B cell (primary cell): ENCODE data around the gene EFNB3. TPM values are rescaled to one million over a fixed set of nuclear protein-coding genes. Genes with fewer than 3 reads are reported as not detected.

ENCODE experiments used
- ATAC-seq: fragments of 200-7000 bp; cut with Tn5 transposase; one replicate; pipeline ENCODE4 v1.10.0; 2021; ENCODE audit warnings: low read depth, mild to moderate bottlenecking, moderate number of reproducible peaks, moderate library complexity
- CTCF ChIA-PET: fragments of 350-600 bp; sonication (Branson Sonifier 250); formaldehyde crosslinking; loops from one replicate; lab custom pipeline; 2021; ENCODE audit warnings: antibody characterized with exemption, inconsistent platforms; lab: Charles Lee
- POLR2A ChIA-PET: fragments of 350-600 bp; sonication (Branson Sonifier 250); formaldehyde crosslinking; loops from one replicate; lab custom pipeline; 2021; ENCODE audit warnings: antibody characterized with exemption; lab: Charles Lee
- DNase-seq: peaks from one replicate; pipeline ENCODE4 v3.0.0; 2013
- H2AFZ ChIP-seq: 2 replicates; pipeline ENCODE4 v1.6.1; 2012; ENCODE audit warnings: mild to moderate bottlenecking, low read depth, low read length; ENCODE audit not compliant: insufficient read depth, poor library complexity, severe bottlenecking
- H3K27ac ChIP-seq, 2 donors: 1 replicate in 1 of 2; 2 replicates in 1 of 2; pipeline ENCODE4 v1.5.1; 2012 to 2013; ENCODE audit warnings: low read length in 2 of 2, mild to moderate bottlenecking in 2 of 2, moderate library complexity in 1 of 2
- H3K27me3 ChIP-seq, 4 experiments: fragments of 200-600 bp in 1 of 4; sonication (generic) in 1 of 4; replicated peaks in 1 of 4; 1 replicate in 2 of 4; 2 replicates in 2 of 4; pipeline versions ENCODE4 v1.6.1 to v1.7.0; 2013 to 2016; ENCODE audit warnings: low read length in 3 of 4, mild to moderate bottlenecking in 2 of 4, mixed read lengths in 1 of 4, moderate library complexity in 1 of 4; ENCODE audit not compliant: insufficient read depth in 4 of 4, control insufficient read depth in 3 of 4; ENCODE audit errors: control extremely low read depth in 1 of 4
- H3K36me3 ChIP-seq, 2 experiments: replicated peaks in 1 of 2; 1 replicate in 1 of 2; 2 replicates in 1 of 2; pipeline versions ENCODE4 v1.6.1 to v1.7.1; 2013; ENCODE audit warnings: low read length in 1 of 2; ENCODE audit not compliant: insufficient read depth in 2 of 2, control insufficient read depth in 1 of 2; ENCODE audit errors: control extremely low read depth in 1 of 2, extremely low read depth in 1 of 2
- H3K4me1 ChIP-seq, 2 donors: fragments of 200-600 bp in 1 of 2; sonication (generic) in 1 of 2; 1 replicate in 1 of 2; 2 replicates in 1 of 2; pipeline versions ENCODE4 v1.5.1 to v1.6.1; 2013 to 2017; ENCODE audit warnings: low read length in 2 of 2; ENCODE audit not compliant: control insufficient read depth in 2 of 2, insufficient read depth in 2 of 2
- H3K4me2 ChIP-seq: replicated peaks from 2 replicates; pipeline ENCODE3; 2012; ENCODE audit warnings: mild to moderate bottlenecking, low read depth, low read length; ENCODE audit not compliant: poor library complexity, severe bottlenecking
- H3K4me3 ChIP-seq, 5 experiments: fragments of 200-600 bp in 1 of 5; sonication (generic) in 1 of 5; 1 replicate in 3 of 5; 2 replicates in 2 of 5; pipeline versions ENCODE4 v1.5.1 to v1.7.0; 2011 to 2016; ENCODE audit warnings: low read length in 4 of 5, mild to moderate bottlenecking in 4 of 5, low read depth in 2 of 5, control low read depth in 1 of 5, moderate library complexity in 1 of 5; ENCODE audit not compliant: insufficient read depth in 1 of 5; ENCODE audit errors: control extremely low read depth in 1 of 5, extremely low read depth in 1 of 5
- H3K79me2 ChIP-seq: fragments of 200-600 bp; sonication (generic); one replicate; pipeline ENCODE4 v1.6.0; 2016; ENCODE audit warnings: low read length; ENCODE audit not compliant: control insufficient read depth, insufficient read depth
- H3K9ac ChIP-seq: fragments of 200-600 bp; sonication (generic); 2 replicates; pipeline ENCODE4 v1.6.1; 2017; ENCODE audit warnings: mild to moderate bottlenecking, low read length, moderate library complexity
- H3K9me3 ChIP-seq, 3 donors: one replicate each; pipeline versions ENCODE4 v1.6.1 to v1.7.1; 2013; ENCODE audit warnings: low read length in 2 of 3; ENCODE audit not compliant: control insufficient read depth in 2 of 3, insufficient read depth in 1 of 3; ENCODE audit errors: control extremely low read depth in 1 of 3
- H4K20me1 ChIP-seq: 2 replicates; pipeline ENCODE4 v1.6.0; 2012; ENCODE audit warnings: mild to moderate bottlenecking, low read length; ENCODE audit not compliant: insufficient read depth, control insufficient read depth, poor library complexity, severe bottlenecking
- H3K27ac Mint-ChIP-seq: one replicate; pipeline ENCODE4 v1.8.0; 2021; ENCODE audit warnings: mixed read lengths
- H3K27me3 Mint-ChIP-seq: one replicate; pipeline ENCODE4 v1.8.0; 2021; ENCODE audit warnings: mixed read lengths
- H3K4me1 Mint-ChIP-seq: one replicate; pipeline ENCODE4 v1.8.0; 2021; ENCODE audit warnings: mixed read lengths
- H3K4me3 Mint-ChIP-seq: one replicate; pipeline ENCODE4 v1.8.0; 2021; ENCODE audit warnings: mixed read lengths
- H3K9me3 Mint-ChIP-seq: one replicate; pipeline ENCODE4 v1.8.0; 2022; ENCODE audit warnings: mixed read lengths; ENCODE audit not compliant: insufficient read depth
- EZH2 ChIP-seq: IDR thresholded peaks from 2 replicates; pipeline ENCODE4 v1.6.1; 2012; ENCODE audit warnings: borderline replicate concordance, low read depth, mild to moderate bottlenecking, moderate library complexity, low read length; ENCODE audit not compliant: insufficient read depth, poor library complexity, severe bottlenecking
- WGBS: methylation state at CpG from one replicate; pipeline ENCODE4 v1.1.5; 2013; ENCODE audit warnings: missing lambda C conversion rate; ENCODE audit not compliant: insufficient coverage; 5-methylcytosine and 5-hydroxymethylcytosine counted together
- intact Hi-C: fragments of 100-400 bp; cut with micrococcal nuclease; formaldehyde crosslinking; loops from one replicate; pipeline ENCODE4 v1.10.0; 2022
- polyA plus RNA-seq: library from polyadenylated mRNA; depleted of rRNA; stranded (reverse); fragments of >200 nt; gene quantifications from 2 replicates; pipeline ENCODE4 v1.2.3, GENCODE V29; 2012
- total RNA-seq, 2 donors: library from RNA; stranded (reverse); fragments of 120-200 nt in 1 of 2; gene quantifications; 1 replicate in 1 of 2; 2 replicates in 1 of 2; pipeline versions ENCODE4 v1.2.3 to v1.2.4, GENCODE V29; 2013 to 2022
- TF ChIP-seq, protein P1 (sequence below): fragments of 200-600 bp; IDR thresholded peaks from one replicate; pipeline ENCODE4 v1.8.0; 2022; ENCODE audit warnings: antibody characterized with exemption, mild to moderate bottlenecking

EFNB3 gene
- total and polyA plus RNA-seq, 2 donors (not counting 1 experiment from before 2014, with no cell fraction given) = not detected

- ChIA-PET POLR2A (no interaction called here), CTCF (interaction anchor here (1.1 kb wide), 1 partner anchor 11 kb away, joined by 3 read pairs; no protein-coding TSS in a partner anchor)
- WGBS = 5% methylated on average over 46 of the region's 50 CpGs
- Mint-ChIP-seq H3K9me3 (no peaks in the 10 kb centered on the region), H3K4me3 (peak overlapping the region; percentile 33), H3K4me1 (peaks cover 21% of the 10 kb centered on the region), H3K27me3 (peaks cover 60% of the 10 kb centered on the region), H3K27ac (no peak overlapping the region)
- DNase-seq (no peak), ATAC-seq (no peak)
- H3K79me2 ChIP-seq = no peaks in the 10 kb centered on the region
- peaks cover 0 to 68% (median 19%) of the 10 kb centered on the region in 4 experiments for H3K27me3 ChIP-seq
- H3K9me3 ChIP-seq = no peaks in the 10 kb centered on the region
- peak overlapping the region; percentile 75 for H3K4me2 ChIP-seq
- intact Hi-C loops = no loop called here
- H2AFZ ChIP-seq = no peak overlapping the region
- peaks cover 24 to 28% of the 10 kb centered on the region in 2 donors for H3K4me1 ChIP-seq
- H3K27ac ChIP-seq = no peak overlapping the region
- TF ChIP-seq, protein P1, sequence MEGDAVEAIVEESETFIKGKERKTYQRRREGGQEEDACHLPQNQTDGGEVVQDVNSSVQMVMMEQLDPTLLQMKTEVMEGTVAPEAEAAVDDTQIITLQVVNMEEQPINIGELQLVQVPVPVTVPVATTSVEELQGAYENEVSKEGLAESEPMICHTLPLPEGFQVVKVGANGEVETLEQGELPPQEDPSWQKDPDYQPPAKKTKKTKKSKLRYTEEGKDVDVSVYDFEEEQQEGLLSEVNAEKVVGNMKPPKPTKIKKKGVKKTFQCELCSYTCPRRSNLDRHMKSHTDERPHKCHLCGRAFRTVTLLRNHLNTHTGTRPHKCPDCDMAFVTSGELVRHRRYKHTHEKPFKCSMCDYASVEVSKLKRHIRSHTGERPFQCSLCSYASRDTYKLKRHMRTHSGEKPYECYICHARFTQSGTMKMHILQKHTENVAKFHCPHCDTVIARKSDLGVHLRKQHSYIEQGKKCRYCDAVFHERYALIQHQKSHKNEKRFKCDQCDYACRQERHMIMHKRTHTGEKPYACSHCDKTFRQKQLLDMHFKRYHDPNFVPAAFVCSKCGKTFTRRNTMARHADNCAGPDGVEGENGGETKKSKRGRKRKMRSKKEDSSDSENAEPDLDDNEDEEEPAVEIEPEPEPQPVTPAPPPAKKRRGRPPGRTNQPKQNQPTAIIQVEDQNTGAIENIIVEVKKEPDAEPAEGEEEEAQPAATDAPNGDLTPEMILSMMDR = no peak
- TF ChIP-seq EZH2 = peak; percentile 14
- peak overlapping the region in 1 of 5 experiments; percentile 34 for H3K4me3 ChIP-seq
- H3K9ac ChIP-seq = peak overlapping the region; percentile 29
- H4K20me1 ChIP-seq = no peaks in the 10 kb centered on the region
- peaks cover 0 to 19% of the 10 kb centered on the region in 2 experiments for H3K36me3 ChIP-seq
Observed at GRCh38 chr17:7705269-7706255, 560 bp downstream of the EFNB3 start.
